ENCODE results near the gene EFCAB5.

GRCh38 chr17:29909236-29910003, 32.0 kb upstream of the EFCAB5 start:
- TF ChIP-seq EZH2 (IDR thresholded peaks at IDR 0.05; ENCODE audit: borderline replicate concordance) (no peak), CTCF (IDR thresholded peaks at IDR 0.05; ENCODE audit: poor library complexity) (no peak), EZH2phosphoT487 (IDR thresholded peaks at IDR 0.05; ENCODE audit: low read depth, severe bottlenecking, unreplicated experiment) (no peak)
